Neural progenitor cell (in vitro differentiated cells): ENCODE results near the gene KRTAP9-6.

Source experiments
- EZH2 ChIP-seq: fragments of 200-600 bp; sonication (generic); IDR thresholded peaks from 2 replicates; pipeline ENCODE4 v1.6.1; 2017; ENCODE audit warnings: antibody characterized with exemption, mild to moderate bottlenecking, moderate library complexity
- EZH2phosphoT487 ChIP-seq: fragments of 200-600 bp; sonication (generic); IDR thresholded peaks from 2 replicates; pipeline ENCODE4 v1.6.1; 2017; ENCODE audit warnings: antibody characterized with exemption
- TF ChIP-seq, protein P1 (sequence below): fragments of 200-600 bp; sonication (generic); IDR thresholded peaks from 2 replicates; pipeline ENCODE4 v1.5.1; 2017; ENCODE audit warnings: antibody characterized with exemption, mild to moderate bottlenecking

DNA sequence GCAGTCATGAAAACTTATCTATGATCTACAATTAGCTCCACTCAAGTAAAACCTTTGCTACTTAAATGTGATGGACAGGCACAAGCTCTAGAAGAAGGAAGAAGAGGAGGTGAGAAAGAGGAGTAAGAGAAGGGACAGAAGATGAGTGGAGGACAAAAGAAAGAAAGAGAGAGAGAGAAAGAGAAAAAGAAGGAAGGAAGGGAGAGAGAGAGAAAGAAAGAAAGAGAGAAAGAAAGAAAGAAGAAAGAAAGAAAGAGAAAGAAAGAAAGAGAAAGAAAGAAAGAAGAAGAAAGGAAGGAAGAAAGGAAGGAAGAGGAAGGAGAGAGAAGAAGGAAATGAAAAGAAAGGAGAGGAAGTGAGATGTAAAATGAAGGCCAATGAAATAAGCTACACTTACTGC is 35.1 kb upstream of the KRTAP9-6 start:
- TF ChIP-seq, protein P1, sequence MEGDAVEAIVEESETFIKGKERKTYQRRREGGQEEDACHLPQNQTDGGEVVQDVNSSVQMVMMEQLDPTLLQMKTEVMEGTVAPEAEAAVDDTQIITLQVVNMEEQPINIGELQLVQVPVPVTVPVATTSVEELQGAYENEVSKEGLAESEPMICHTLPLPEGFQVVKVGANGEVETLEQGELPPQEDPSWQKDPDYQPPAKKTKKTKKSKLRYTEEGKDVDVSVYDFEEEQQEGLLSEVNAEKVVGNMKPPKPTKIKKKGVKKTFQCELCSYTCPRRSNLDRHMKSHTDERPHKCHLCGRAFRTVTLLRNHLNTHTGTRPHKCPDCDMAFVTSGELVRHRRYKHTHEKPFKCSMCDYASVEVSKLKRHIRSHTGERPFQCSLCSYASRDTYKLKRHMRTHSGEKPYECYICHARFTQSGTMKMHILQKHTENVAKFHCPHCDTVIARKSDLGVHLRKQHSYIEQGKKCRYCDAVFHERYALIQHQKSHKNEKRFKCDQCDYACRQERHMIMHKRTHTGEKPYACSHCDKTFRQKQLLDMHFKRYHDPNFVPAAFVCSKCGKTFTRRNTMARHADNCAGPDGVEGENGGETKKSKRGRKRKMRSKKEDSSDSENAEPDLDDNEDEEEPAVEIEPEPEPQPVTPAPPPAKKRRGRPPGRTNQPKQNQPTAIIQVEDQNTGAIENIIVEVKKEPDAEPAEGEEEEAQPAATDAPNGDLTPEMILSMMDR: no peak
- TF ChIP-seq EZH2 (no peak), EZH2phosphoT487 (no peak)
